Measurements from ENCODE around the gene MAZ.
"Not testable (repeated sequence)": the region's sequence is repeated elsewhere in the genome, so short reads cannot be mapped to it uniquely, and the experiment has no call there.

MAZ gene

DNA sequence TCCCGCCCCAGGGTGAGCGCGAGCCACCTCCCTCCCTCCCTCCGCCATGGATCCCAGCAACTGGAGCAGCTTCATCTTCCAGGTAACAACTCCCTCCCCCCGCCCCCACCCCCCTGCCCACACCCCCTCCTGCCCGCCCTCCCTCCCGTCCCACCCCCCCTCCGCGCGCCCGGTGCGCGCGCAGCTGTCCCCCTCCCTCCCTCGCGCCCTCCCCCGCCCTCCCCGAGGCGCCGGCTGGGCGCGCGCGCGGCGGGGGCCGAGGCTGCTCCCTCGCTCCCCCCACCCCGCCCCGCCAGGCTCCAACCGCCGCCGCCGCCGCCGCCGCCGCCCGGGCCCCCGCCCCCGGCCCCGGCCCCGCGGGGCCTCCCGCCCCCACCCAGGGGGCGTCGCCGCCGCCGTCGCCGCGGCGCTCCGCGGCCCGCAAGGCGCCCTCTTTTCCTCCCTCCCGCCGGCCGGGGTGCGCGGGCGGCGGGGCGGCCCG is at the start of gene MAZ:
Gene MAZ, plus strand, starts transcription at position 431 of the 481 bp plus-strand sequence. CDS start 173 bp downstream, outside the sequence.
- in situ Hi-C loops (cut with MboI; ENCODE audit: low sequenced_read_pairs), result no loop called here

DNA sequence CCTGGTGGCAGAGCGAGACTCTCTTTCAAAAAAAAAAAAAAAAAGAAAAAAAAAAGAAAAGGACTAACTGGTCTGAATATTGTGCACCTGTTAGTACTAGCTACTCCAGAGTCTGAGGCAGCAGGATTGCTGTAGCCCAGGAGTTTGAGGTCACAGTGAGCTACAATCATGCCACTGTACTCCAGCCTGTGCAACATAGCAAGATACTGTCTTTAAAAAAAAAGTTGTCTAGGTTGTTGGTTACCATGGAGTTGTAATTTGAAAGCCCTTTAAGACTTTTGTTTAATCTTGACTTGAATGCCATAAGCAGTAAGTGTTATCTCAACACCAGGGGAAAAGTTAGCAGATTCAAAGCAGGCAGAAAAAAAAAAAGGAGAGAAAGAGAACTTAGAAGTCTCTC is 49.7 kb upstream of the MAZ start:
- in situ Hi-C loops (cut with MboI; ENCODE audit: low sequenced_read_pairs), result no loop called here

DNA sequence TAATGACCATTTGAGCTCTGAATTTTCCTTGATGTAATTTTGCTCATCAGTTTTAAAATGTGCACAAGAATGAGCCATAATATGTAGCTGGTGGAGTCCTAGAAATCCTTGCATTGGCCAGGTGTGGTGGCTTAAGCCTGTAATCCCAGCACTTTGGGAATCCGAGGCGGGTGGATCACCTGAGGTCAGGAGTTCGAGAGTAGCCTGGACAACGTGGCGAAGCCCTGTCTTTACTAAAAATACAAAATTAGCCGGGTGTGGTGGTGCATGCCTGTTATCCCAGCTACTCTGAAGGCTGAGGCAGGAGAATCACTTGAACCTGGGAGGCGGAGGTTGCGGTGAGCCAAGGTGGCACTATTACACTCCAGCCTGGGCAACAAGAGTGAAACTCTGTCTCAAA is 49.2 kb upstream of the MAZ start:
- in situ Hi-C loops (cut with MboI; ENCODE audit: low sequenced_read_pairs), result not testable (repeated sequence)

DNA sequence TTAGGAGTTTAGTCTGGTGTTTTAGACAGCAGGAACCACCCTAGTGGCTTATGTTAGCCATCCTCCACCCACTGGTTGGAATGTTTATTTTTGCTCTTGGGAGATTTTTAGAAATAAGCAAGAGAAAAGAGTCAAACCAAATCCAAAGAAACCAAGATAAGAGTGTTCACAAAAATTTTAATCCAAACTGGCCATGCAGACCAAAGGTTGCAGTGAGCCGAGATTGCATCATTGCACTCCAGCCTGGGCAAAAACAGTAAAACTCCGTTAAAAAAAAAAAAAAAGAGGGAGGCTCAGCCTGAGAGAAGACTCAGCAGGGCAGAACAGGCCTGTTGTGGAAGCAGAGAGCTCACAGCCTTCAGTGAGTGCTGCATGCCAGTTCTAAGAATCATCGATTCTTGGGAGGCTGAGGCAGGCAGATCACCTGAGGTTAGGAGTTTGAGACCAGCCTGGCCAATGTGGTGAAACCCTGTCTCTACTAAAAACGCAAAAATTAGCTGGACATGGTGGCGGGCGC is 48.3 kb upstream of the MAZ start:
- in situ Hi-C loops (cut with MboI; ENCODE audit: low sequenced_read_pairs), result no loop called here

DNA sequence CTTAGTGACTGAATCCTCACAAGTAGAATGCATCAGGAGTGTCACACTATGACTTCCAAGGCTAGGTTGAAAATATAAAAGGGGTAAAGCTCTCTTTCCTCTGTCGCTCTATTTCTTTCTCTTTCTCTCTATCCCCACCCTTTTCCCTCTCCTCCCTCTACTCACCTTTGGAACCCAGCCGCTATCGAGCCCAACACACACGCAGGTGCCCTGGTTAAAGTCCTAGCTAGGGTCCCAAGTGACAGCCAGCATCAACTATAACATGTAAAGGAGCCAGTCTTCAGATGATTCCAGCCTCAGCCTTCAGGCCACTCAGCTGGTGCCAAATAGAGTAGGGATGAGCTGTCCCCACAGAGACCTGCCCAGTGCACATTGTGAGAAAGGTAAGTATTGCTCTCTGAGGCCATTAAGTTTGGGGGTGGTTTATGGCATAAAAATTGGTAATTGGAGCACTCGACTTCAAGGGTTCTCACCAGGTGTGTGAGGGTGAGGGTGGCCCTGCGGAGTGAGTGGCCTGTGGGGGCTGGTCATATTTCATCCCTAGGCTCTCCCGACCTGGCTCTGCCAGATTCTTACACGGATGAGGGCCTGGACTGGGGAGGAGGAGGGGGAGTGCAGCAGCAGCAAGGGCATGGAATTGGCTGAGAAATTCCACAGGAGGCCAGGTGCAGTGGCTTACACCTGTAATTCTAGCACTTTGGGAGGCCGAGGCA is 45.6 kb upstream of the MAZ start:
- in situ Hi-C loops (cut with MboI; ENCODE audit: low sequenced_read_pairs), result no loop called here

DNA sequence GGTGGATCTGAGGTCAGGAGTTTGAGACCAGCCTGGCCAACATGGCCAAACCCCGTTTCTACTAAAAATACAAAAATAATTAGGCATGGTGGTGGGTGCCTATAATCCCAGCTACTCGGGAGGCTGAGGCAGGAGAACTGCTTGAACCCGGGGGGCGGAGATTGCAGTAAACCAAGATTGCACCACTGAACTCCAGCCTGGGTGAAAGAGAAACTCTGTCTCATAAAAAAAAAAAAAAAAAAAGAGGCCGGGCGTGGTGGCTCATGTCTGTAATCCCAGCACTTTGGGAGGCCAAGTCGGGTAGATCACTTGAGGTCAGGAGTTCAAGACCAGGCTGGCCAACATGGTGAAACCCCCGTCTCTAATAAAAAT is 45.1 kb upstream of the MAZ start:
- in situ Hi-C loops (cut with MboI; ENCODE audit: low sequenced_read_pairs), result not testable (repeated sequence)

DNA sequence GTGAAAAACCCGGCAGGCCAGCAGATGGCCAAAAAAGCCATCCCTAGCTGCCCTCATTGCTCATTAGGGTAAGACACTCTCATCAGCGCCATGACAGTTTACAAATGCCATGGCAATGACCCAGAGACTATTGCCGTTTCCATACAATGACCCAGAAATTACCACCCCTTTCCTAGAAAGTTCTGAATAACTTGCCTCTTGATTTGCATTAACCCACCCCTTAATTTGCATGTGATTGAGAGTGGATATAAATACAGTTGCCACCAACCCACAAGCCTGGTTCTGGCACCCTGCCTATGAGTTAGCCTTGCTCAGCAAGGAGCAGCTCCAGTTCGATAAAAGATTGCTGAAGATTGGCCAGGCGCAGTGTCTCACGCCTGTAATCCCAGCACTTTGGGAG is 44.4 kb upstream of the MAZ start:
- in situ Hi-C loops (cut with MboI; ENCODE audit: low sequenced_read_pairs), result no loop called here

DNA sequence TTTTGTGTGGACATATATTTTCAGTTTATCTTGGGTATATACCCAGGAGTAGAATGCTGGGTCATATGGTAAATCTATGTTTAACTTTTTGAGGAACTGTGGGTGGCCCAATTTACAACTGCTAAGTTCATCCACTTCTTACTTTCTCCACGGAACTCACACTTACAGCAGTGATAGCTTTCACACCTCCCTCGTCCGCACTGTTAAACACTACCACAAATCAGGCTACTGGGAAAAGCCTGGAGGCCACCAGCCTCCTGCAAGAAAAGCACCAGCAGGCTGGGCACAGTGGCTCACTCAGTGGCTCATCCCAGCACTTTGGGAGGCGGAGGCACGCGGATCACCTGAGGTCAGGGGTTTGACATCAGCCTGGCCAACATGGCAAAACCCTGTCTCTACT is 43.0 kb upstream of the MAZ start:
- in situ Hi-C loops (cut with MboI; ENCODE audit: low sequenced_read_pairs), result no loop called here

DNA sequence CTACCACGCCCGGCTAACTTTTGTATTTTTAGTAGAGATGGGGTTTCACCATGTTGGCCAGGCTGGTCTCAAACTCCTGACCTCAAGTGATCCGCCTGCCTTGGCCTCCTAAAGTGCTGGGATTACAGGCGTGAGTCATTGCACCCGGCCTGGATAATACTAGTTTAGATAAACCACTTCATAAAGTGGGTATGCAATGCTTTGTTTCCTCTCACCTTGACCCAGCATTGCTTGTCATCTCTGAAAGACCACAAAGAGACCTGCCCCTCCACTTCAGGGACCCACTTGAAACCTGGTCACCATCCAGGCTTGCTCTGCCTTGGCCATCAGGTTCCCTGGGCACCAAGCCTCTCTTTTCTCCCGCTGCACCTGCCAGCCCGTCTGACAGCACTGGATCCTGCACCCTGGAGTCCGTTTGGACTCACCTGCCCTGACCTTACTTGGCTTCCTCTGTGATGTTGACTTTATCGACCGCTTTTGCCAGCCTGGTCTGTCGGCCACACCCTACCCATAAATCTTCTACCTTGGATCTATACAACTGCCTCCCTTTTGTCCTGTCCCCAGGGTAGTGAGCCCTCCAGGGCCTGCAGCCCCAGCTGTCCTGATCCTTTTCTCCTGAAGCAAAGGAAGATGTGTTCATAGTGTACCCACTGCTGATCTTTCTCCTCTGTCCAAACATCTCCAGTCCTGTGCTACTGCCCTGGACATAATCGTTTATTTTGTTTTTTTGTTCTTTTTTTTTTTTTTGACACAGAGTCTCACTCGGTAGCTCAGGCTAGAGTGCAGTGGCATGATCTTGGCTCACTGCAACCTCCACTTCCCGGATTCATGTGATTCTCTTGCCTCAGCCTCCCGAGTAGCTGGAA is 40.9 kb upstream of the MAZ start:
- in situ Hi-C loops (cut with MboI; ENCODE audit: low sequenced_read_pairs), result no loop called here

DNA sequence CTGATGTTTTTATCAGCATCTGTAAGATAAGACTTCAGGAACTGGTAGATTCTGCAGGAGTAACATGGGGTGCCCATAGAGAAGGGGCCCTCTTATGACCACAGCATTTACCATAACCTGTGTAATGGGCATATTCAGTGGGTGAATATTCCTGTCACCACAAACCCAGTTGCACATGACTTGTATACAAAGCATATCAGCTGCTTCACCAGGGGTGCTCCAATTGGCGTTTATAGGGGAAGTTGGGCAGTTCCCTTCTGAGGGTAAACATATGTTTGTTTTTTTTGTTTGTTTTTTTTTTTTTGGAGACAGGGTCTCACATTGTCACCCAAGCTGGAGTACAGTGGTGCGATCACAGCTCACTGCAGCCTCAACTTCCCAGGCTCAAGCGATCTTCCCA is 39.8 kb upstream of the MAZ start:
- in situ Hi-C loops (cut with MboI; ENCODE audit: low sequenced_read_pairs), result no loop called here

DNA sequence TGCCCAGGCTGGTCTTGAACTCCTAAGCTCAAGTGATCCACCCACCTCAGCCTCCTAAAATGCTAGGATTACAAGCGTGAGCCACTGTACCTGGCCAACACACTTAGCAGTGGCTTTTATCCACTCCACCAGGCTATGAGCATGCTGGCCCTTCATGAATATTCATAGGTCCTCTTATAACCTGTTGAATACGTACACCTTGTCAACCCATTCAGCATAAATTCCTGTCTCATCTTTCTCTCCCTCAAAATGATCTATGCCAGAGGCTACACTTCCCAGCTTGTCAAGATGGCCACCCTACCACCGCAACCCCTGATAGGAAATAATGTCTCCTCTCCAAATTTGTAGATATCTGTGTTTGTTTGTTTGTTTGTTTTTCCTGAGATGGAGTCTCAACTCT is 39.3 kb upstream of the MAZ start:
- in situ Hi-C loops (cut with MboI; ENCODE audit: low sequenced_read_pairs), result no loop called here

DNA sequence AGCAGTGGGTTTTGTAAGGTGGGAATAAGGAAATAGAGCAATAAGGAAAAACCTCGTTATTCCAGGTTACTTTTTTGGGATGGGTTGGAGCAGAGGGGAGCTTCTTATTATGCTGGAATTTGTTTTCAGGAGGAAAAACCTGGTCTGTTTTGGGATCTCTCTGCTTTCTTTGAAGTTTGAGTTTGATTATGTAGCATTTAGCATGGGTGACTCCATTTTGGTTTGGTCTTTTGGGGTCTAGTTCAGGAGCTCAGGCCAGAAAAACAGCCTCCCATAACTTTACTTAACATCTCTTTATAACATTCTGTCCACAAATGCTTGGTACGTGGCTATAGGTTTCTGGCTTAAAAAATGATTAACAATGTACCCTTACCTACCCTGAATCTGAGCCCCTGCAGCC is 36.8 kb upstream of the MAZ start:
- in situ Hi-C loops (cut with MboI; ENCODE audit: low sequenced_read_pairs), result no loop called here

DNA sequence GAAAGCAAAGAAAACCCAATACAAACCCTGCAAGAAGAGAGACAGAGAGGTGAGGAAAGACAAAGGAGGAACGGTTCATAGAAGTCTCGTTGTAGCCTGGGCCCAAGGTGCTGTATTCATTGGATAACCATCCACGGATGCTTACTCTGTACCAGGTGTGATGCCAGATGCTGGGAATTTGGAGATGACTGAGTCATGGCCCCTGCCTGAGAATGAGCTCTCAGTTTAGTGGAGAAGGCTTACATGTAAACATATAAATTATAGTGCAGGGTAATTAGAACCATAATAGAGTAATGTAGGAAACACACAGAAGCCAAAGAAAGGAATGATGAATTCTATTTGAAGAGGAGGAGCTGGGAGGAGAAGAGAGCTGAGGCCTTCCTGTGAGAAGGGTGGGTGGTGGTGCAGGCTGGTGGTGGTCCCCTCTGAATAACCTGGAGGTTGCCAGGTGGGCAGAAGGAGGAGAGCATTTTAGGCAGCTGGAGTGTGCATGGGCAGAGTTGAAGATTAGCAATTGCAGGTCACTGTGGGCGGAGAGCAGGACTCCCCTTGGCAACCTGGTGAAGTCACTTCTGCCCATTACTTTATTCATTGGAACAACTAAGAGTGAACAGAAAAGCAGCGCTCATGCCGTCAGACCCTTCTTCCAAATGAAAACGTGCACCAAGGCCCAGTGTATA is 35.9 kb upstream of the MAZ start:
- in situ Hi-C loops (cut with MboI; ENCODE audit: low sequenced_read_pairs), result no loop called here

DNA sequence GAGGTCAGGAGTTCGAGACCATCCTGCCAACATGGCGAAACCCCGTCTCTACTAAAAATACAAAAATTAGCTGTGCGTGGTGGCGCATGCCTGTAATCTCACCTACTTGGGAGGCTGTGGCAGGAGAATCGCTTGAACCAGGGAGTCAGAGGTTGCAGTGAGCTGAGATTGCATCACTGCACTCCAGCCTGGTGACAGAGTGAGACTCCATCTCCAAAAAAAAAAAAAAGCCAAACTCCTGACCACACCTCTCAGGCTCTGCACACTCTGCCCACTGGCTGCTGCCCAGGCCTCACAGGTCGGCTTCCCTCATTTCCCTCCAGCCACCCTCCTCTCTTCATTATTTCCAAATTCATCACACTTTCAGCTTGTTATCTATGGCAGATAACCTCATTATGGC is 34.0 kb upstream of the MAZ start:
- in situ Hi-C loops (cut with MboI; ENCODE audit: low sequenced_read_pairs), result not testable (repeated sequence)

DNA sequence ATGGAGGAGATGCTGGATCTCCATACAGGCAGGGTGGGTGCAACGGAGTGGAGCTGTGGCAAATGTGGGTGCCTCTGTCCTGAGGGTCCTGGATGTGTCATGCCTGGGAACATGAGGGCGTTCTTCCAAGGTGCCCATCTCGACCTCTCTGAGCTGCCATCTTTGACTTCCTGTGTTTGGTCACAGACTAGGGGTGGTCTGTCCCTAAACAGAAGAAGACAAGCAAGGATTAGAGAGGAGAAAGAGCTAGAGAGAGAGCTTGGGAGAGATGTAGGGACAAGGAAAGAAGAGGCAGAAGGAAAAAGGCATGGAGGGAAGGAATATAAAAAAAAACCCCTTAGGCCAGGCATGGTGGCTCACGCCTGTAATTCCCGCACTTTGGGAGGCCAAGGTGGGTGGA is 31.6 kb upstream of the MAZ start:
- in situ Hi-C loops (cut with MboI; ENCODE audit: low sequenced_read_pairs), result no loop called here

DNA sequence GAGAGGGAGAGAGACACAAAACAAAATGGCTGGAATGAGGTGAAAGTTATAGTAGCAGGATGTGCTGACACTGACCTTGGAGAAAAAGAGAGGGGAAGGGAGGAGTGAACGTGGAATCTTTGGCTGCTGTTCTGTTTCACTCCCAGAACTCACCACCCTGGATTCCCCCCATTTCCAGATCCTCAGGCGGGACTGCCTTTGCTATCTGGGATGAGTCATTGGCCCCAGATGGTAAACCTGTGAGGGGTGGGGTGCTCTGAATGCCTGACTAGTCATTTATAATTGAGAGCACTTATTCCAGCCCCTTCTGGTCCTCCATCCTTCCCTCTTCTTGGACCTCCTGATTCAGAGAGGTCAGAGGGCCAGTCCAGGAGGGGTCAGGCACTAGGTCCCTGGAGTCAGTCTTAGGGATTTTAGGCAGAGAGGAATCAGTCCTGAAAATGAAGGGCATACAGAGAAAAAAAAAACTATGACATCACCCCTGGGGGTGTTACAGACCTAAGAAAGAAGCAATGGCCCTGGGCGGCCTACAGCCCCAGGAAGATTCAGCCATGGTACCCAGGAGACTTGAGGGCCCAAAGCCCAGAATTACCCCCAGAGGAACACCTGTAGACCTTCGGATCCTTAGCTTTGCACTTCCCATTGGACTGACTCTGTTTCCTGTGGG is 30.5 kb upstream of the MAZ start:
- in situ Hi-C loops (cut with MboI; ENCODE audit: low sequenced_read_pairs), result no loop called here

DNA sequence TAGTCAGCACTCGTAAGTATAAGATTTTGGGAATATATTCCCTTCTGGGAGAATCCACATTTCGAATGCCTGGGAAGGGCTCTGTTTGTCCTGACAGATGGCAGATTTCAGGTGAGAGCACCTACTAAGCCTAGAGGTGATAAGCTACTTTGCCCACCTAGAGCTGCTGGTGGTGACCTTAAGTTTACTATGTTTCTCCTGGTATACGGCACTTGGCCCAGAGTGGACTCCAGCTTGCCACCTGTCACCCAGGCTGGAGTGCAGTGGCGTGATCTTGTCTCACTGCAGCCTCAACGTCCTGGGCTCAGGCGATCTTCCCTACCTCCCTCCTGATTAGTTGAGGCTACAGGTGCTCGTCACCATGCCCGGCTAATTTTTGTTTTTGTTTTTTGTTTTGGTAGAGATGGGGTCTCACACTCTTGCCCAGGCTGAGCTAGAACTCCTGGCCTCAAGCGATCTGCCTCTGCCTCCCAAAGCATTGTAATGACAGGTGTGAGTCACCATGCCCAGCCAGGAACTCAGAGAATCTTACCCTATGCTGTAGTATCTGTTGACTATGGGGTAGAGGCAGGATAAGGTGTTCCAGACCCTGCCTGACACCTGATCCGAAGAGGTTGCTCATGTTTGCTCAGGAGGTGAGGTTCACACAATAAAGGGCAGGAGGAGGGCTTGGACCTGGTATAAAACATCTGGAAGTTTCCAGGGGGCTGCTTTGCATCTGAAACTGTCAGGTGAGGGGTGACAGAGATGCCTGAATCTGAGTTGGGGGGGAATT is 28.6 kb upstream of the MAZ start, which contains the start of gene ZG16:
Gene ZG16, plus strand, starts transcription at position 681 of the 775 bp plus-strand sequence. CDS start 1,011 bp downstream, outside the sequence.
- in situ Hi-C loops (cut with MboI; ENCODE audit: low sequenced_read_pairs), result no loop called here

DNA sequence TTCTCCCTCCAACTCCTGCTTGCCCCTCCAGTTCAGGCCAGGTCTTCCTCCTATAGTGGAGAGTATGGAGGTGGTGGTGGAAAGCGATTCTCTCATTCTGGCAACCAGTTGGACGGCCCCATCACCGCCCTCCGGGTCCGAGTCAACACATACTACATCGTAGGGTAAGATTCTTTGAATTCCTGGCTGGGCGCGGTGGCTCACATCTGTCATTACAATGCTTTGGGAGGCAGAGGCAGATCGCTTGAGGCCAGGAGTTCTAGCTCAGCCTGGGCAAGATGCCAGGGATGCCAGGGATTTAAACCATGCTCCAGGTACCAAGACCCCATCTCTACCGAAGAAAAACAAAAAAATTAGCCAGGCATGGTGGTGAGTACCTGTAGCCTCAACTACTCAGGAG is 26.9 kb upstream of the MAZ start:
- in situ Hi-C loops (cut with MboI; ENCODE audit: low sequenced_read_pairs), result no loop called here

DNA sequence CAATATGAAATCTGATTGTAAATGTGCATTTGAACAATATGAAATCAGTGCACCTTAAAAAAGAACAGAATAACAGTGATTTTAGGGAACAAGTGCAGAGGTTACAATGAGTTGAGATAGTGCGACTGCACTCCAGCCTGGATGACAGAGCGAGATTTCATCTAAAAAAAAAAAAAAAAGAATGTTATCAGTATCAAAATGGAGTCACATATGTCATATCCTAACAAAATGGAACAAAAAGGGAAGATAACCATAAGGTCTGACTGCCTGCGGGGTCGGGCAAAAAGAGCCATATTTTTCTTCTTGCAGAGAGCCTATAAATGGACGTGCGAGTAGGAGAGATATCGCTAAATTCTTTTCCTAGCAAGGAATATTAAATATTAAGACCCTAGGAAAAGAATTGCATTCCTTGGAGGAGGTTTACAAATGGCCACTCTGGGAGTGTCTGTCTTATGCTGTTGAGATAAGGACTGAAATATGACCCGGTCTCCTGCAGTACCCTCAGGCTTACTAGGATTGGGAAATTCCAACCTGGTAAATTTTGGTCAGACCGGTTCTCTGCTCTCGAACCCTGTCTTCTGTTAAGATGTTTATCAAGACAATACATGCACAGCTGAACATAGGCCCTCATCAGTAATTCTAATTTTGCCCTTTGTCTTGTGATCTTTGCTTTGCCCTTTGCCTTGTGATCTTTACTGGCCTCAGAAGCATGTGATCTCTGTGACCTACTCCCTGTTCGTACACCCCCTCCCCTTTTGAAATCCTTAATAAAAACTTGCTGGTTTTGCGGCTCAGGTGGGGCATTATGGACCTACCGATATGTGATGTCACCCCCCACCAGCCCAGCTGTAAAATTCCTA is 23.0 kb upstream of the MAZ start:
- in situ Hi-C loops (cut with MboI; ENCODE audit: low sequenced_read_pairs), result not testable (repeated sequence)

Data from HL-60/S4 (cell line).